Measurements from ENCODE around the gene SELENOO.

GRCh38 chr22:50169181-50169759 lies 31.5 kb upstream of the SELENOO start:
- TF ChIP-seq CTCF (conservative IDR thresholded peaks at IDR 0.05), result no peak
- TF ChIP-seq EZH2 (IDR thresholded peaks at IDR 0.05; ENCODE audit: low read depth), result no peak

Data from PC-9 (cell line).